ENCODE results near the gene EIF3CL. TPM values are rescaled to one million over a fixed set of nuclear protein-coding genes. Genes with fewer than 3 reads are reported as not detected.
"Not testable (repeated sequence)": the region's sequence is repeated elsewhere in the genome, so short reads cannot be mapped to it uniquely, and the experiment has no call there.

The EIF3CL gene
- total RNA-seq, 1 donor: 78.2 TPM

GRCh38 chr16:28417033-28417432, 13.4 kb upstream of the EIF3CL start:
- not testable (repeated sequence) for H3K79me2 ChIP-seq (ENCODE audit: insufficient read depth, low read length); H3K4me1 ChIP-seq (ENCODE audit: insufficient read depth, low read length); H2AFZ ChIP-seq (ENCODE audit: low read length); H3K4me3 ChIP-seq (ENCODE audit: insufficient read depth, low read length); DNase-seq (ENCODE audit: insufficient read length, low spot score, missing footprints); H3K4me2 ChIP-seq (ENCODE audit: insufficient read depth, low read length); H3K27me3 ChIP-seq (ENCODE audit: insufficient read depth, low read length); H3K9me3 ChIP-seq (ENCODE audit: low read depth, low read length); H3K36me3 ChIP-seq (ENCODE audit: insufficient read depth, low read length); H4K20me1 ChIP-seq (ENCODE audit: insufficient read depth, low read length); H3K27ac ChIP-seq (ENCODE audit: low read depth, low read length)

- not testable (repeated sequence) for H4K20me1 ChIP-seq (ENCODE audit: insufficient read depth, low read length); H3K36me3 ChIP-seq (ENCODE audit: insufficient read depth, low read length); H3K9me3 ChIP-seq (ENCODE audit: low read depth, low read length); H3K4me2 ChIP-seq (ENCODE audit: insufficient read depth, low read length); H3K27ac ChIP-seq (ENCODE audit: low read depth, low read length); H2AFZ ChIP-seq (ENCODE audit: low read length); H3K4me3 ChIP-seq (ENCODE audit: insufficient read depth, low read length); H3K79me2 ChIP-seq (ENCODE audit: insufficient read depth, low read length); DNase-seq (ENCODE audit: insufficient read length, low spot score, missing footprints); H3K27me3 ChIP-seq (ENCODE audit: insufficient read depth, low read length); H3K4me1 ChIP-seq (ENCODE audit: insufficient read depth, low read length)
Measured at GRCh38 chr16:28414530-28414929, 10.9 kb upstream of the EIF3CL start.

GRCh38 chr16:28413585-28413984, 9.9 kb upstream of the EIF3CL start:
- not testable (repeated sequence) for H3K4me2 ChIP-seq (ENCODE audit: insufficient read depth, low read length); H3K9me3 ChIP-seq (ENCODE audit: low read depth, low read length); H3K4me1 ChIP-seq (ENCODE audit: insufficient read depth, low read length); H3K36me3 ChIP-seq (ENCODE audit: insufficient read depth, low read length); H3K27me3 ChIP-seq (ENCODE audit: insufficient read depth, low read length); H4K20me1 ChIP-seq (ENCODE audit: insufficient read depth, low read length); H3K4me3 ChIP-seq (ENCODE audit: insufficient read depth, low read length); H3K27ac ChIP-seq (ENCODE audit: low read depth, low read length); DNase-seq (ENCODE audit: insufficient read length, low spot score, missing footprints); H3K79me2 ChIP-seq (ENCODE audit: insufficient read depth, low read length); H2AFZ ChIP-seq (ENCODE audit: low read length)

- H3K4me3 ChIP-seq (ENCODE audit: insufficient read depth, low read length); H3K36me3 ChIP-seq (ENCODE audit: insufficient read depth, low read length); H3K79me2 ChIP-seq (ENCODE audit: insufficient read depth, low read length); H2AFZ ChIP-seq (ENCODE audit: low read length); H3K27me3 ChIP-seq (ENCODE audit: insufficient read depth, low read length); H3K9me3 ChIP-seq (ENCODE audit: low read depth, low read length); H3K4me2 ChIP-seq (ENCODE audit: insufficient read depth, low read length); DNase-seq (ENCODE audit: insufficient read length, low spot score, missing footprints); H3K4me1 ChIP-seq (ENCODE audit: insufficient read depth, low read length); H3K27ac ChIP-seq (ENCODE audit: low read depth, low read length); H4K20me1 ChIP-seq (ENCODE audit: insufficient read depth, low read length): not testable (repeated sequence)
Measured at GRCh38 chr16:28392054-28392453, 11.6 kb downstream of the EIF3CL start.

GRCh38 chr16:28382177-28382867, 21.3 kb downstream of the EIF3CL start:
- not testable (repeated sequence) for H3K9me3 ChIP-seq (ENCODE audit: low read depth, low read length); H4K20me1 ChIP-seq (ENCODE audit: insufficient read depth, low read length); H3K36me3 ChIP-seq (ENCODE audit: insufficient read depth, low read length); H3K4me3 ChIP-seq (ENCODE audit: insufficient read depth, low read length); H3K79me2 ChIP-seq (ENCODE audit: insufficient read depth, low read length); H3K4me2 ChIP-seq (ENCODE audit: insufficient read depth, low read length); H3K27ac ChIP-seq (ENCODE audit: low read depth, low read length); H3K4me1 ChIP-seq (ENCODE audit: insufficient read depth, low read length); H3K27me3 ChIP-seq (ENCODE audit: insufficient read depth, low read length); DNase-seq (ENCODE audit: insufficient read length, low spot score, missing footprints); H2AFZ ChIP-seq (ENCODE audit: low read length)

- H2AFZ ChIP-seq (ENCODE audit: low read length); H4K20me1 ChIP-seq (ENCODE audit: insufficient read depth, low read length); H3K9me3 ChIP-seq (ENCODE audit: low read depth, low read length); H3K27ac ChIP-seq (ENCODE audit: low read depth, low read length); H3K79me2 ChIP-seq (ENCODE audit: insufficient read depth, low read length); H3K4me1 ChIP-seq (ENCODE audit: insufficient read depth, low read length); H3K36me3 ChIP-seq (ENCODE audit: insufficient read depth, low read length); H3K27me3 ChIP-seq (ENCODE audit: insufficient read depth, low read length); DNase-seq (ENCODE audit: insufficient read length, low spot score, missing footprints); H3K4me3 ChIP-seq (ENCODE audit: insufficient read depth, low read length); H3K4me2 ChIP-seq (ENCODE audit: insufficient read depth, low read length): not testable (repeated sequence)
Measured at GRCh38 chr16:28377822-28378221, 25.8 kb downstream of the EIF3CL start.

GRCh38 chr16:28377108-28377625, 26.5 kb downstream of the EIF3CL start:
- H3K79me2 ChIP-seq (ENCODE audit: insufficient read depth, low read length); H4K20me1 ChIP-seq (ENCODE audit: insufficient read depth, low read length); H2AFZ ChIP-seq (ENCODE audit: low read length); H3K4me2 ChIP-seq (ENCODE audit: insufficient read depth, low read length); DNase-seq (ENCODE audit: insufficient read length, low spot score, missing footprints); H3K4me3 ChIP-seq (ENCODE audit: insufficient read depth, low read length); H3K36me3 ChIP-seq (ENCODE audit: insufficient read depth, low read length); H3K9me3 ChIP-seq (ENCODE audit: low read depth, low read length); H3K27me3 ChIP-seq (ENCODE audit: insufficient read depth, low read length); H3K4me1 ChIP-seq (ENCODE audit: insufficient read depth, low read length); H3K27ac ChIP-seq (ENCODE audit: low read depth, low read length): not testable (repeated sequence)

- not testable (repeated sequence) for H3K79me2 ChIP-seq (ENCODE audit: insufficient read depth, low read length); H2AFZ ChIP-seq (ENCODE audit: low read length); H3K4me1 ChIP-seq (ENCODE audit: insufficient read depth, low read length); H3K27ac ChIP-seq (ENCODE audit: low read depth, low read length); H3K27me3 ChIP-seq (ENCODE audit: insufficient read depth, low read length); H4K20me1 ChIP-seq (ENCODE audit: insufficient read depth, low read length); H3K36me3 ChIP-seq (ENCODE audit: insufficient read depth, low read length); DNase-seq (ENCODE audit: insufficient read length, low spot score, missing footprints); H3K4me3 ChIP-seq (ENCODE audit: insufficient read depth, low read length); H3K4me2 ChIP-seq (ENCODE audit: insufficient read depth, low read length); H3K9me3 ChIP-seq (ENCODE audit: low read depth, low read length)
Measured at GRCh38 chr16:28375115-28375514, 28.5 kb downstream of the EIF3CL start.

- H2AFZ ChIP-seq (ENCODE audit: low read length); H3K79me2 ChIP-seq (ENCODE audit: insufficient read depth, low read length); H4K20me1 ChIP-seq (ENCODE audit: insufficient read depth, low read length); H3K27me3 ChIP-seq (ENCODE audit: insufficient read depth, low read length); H3K4me1 ChIP-seq (ENCODE audit: insufficient read depth, low read length); H3K4me2 ChIP-seq (ENCODE audit: insufficient read depth, low read length); H3K36me3 ChIP-seq (ENCODE audit: insufficient read depth, low read length); H3K27ac ChIP-seq (ENCODE audit: low read depth, low read length); H3K4me3 ChIP-seq (ENCODE audit: insufficient read depth, low read length); DNase-seq (ENCODE audit: insufficient read length, low spot score, missing footprints); H3K9me3 ChIP-seq (ENCODE audit: low read depth, low read length): not testable (repeated sequence)
Measured at GRCh38 chr16:28374281-28374680, 29.4 kb downstream of the EIF3CL start.

Data from osteoblast (primary cell).